Activated CD8-positive, alpha-beta memory T cell treated with anti-CD3 and anti-CD28 coated beads, Interleukin-2, amount 50 U/mL, for 1 hour (primary cell): ENCODE results near the gene SLC52A1.
"Not testable (repeated sequence)": the region's sequence is repeated elsewhere in the genome, so short reads cannot be mapped to it uniquely, and the experiment has no call there.

Experiments
- DNase-seq: peaks from one replicate; pipeline ENCODE4 v3.0.0-alpha.2; 2020; ENCODE audit errors: extremely low read depth

The SLC52A1 gene

DNA sequence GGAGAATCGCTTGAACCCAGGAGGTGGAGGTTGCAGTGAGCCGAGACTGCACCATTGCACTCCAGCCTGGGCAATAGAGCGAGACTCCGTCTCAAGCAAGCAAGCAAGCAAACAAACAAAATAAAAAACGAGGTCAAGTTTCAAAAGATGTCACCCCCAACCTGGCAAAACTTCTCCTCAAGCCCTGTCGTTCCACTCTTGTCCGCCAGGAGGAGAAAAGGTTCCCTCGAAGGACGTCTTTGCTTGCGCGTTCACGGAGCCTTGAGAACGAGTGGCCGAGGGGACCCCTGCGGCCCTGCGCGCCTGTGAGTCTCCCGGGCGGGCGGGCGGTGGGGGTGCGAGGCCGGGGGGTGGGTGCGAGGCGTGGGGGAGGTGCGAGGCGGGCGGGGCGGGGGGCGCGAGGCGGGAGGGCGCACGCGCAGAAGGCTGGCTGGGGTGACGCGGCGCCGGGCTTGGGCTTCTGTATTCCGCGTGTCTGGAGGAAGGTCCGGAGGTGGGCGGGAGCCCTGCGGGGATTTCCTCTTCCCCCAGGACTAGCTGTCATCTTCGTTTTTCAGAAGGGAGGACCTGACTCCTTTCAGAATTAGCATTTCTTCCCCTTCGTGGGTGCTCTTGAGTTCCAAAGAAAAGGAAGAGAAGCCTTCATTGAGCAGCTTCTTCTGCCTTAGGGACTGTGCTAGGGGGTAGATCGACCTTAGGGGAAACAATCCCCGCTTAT lies 3.7 kb downstream of the SLC52A1 start:
- DNase-seq = peak; percentile 47

GRCh38 chr17:5030168-5030567 lies 5.1 kb downstream of the SLC52A1 start:
- not testable (repeated sequence) for DNase-seq

- no peak for DNase-seq
Observed at GRCh38 chr17:5027916-5028315, 7.3 kb downstream of the SLC52A1 start.

GRCh38 chr17:5027299-5027698 lies 7.9 kb downstream of the SLC52A1 start:
- DNase-seq = no peak

DNA sequence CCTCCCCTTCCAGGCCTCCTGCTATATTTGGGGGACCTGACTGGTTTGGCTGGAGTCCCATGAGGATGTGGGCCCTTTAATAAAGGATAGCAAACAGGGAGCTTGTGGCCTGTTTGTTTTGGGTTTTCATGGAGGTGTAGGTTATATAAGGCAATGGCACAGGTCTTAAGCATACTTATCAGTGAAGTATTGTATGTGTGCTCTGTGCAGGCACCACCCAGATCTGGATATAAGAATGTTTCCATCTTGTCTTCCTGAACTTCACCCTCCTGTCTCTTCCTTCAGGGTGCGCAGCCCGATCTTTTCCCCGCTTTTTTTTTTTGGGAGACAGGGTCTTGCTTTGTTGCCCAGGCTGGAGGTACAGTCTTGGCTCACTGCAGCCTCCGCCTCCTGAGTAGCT lies 10.6 kb downstream of the SLC52A1 start:
- no peak for DNase-seq

GRCh38 chr17:5023588-5024147 lies 11.6 kb downstream of the SLC52A1 start:
- no peak for DNase-seq

- DNase-seq = no peak
Observed at GRCh38 chr17:5022171-5022711, 13.0 kb downstream of the SLC52A1 start.

DNA sequence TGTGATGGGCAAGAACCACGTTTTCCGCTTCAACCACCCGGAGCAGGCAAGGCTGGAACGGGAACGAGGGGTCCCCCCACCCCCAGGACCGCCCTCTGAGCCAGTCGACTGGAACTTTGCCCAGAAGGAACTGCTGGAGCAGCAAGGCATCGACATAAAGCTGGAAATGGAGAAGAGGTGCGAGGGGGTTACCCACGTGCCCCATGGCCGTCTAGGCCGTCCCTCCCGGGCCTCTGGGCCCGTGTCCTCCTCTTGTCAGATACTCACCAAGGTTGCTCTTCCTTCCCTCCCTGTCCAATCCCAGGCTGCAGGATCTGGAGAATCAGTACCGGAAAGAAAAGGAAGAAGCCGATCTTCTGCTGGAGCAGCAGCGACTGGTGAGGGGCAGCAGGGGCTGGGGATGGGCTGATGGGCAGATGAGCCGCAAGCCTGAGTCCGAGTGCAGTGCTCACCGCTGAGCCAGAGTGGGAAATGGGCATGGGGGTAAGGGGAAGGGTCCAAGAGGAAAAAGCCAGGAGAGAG lies 14.7 kb downstream of the SLC52A1 start:
- no peak for DNase-seq

GRCh38 chr17:5019475-5019956 lies 15.7 kb downstream of the SLC52A1 start:
- no peak for DNase-seq

DNA sequence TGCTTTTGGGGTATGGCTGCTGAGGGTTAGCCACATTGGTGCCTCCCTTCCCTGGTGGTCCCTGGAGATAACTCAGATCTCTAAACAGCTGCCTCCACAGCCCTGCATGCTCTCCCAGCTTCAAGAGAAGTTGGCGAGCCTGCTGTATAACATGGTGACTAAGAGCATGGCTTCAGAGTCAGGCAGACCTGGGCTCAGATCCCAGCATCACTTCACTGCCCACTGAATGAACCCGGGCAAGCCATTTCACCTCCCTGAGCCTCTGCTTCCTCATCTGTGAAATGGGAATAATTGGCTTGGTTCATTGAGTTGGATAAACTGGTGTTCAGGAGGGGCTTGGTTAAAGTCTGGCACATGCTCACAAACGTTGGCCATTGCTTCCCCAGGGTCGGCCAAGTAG lies 20.9 kb downstream of the SLC52A1 start:
- no peak for DNase-seq

DNA sequence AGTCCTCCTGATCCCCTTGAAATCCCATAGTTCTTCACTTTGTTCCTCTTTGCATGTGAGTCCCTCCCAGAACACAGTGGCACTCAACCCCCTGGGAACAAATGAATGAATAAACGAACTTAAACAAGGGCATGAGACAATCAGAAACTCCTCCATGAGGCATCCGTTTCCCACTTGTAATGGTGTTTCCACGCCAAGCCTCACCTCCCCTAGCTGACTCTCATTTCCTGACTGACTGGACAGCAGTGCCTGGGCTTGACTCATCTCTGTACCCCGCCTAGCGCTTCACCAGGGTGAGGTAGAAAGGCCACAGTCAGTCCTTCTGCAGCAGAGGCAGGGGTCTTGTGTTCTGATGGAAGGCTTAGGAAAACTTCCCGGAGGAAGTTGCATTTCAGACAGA lies 23.3 kb downstream of the SLC52A1 start:
- DNase-seq = no peak

DNA sequence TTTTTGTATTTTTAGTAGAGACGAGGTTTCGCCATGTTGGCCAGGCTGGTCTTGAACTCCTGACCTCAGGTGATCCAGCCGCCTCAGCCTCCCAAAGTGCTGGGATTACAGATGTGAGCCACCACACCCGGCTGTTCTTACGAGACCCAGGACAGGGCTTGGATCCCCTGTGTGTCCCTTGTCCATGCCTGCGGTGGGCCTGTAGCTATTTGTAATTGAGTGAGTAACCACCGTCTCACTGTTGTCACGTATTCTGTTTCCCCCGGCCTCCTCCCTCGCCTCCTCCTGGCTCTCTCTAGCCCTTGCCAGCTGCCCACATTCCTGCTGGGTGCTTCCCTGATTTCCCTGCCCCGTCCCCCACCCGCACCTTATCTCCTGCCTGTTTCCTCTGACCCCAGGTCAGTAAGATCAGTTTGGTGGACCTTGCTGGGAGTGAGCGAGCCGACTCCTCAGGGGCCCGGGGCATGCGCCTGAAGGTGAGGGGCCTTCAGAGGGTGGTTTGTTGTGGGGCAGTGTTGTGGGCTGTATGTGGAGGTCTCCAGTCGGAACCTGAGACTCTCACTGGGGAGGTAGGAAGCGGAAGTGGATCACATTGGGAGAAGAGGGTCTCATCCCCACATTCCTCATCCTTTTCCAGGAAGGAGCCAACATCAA lies 31.9 kb downstream of the SLC52A1 start:
- no peak for DNase-seq

- DNase-seq = no peak
Observed at GRCh38 chr17:5002121-5002788, 33.0 kb downstream of the SLC52A1 start.

DNA sequence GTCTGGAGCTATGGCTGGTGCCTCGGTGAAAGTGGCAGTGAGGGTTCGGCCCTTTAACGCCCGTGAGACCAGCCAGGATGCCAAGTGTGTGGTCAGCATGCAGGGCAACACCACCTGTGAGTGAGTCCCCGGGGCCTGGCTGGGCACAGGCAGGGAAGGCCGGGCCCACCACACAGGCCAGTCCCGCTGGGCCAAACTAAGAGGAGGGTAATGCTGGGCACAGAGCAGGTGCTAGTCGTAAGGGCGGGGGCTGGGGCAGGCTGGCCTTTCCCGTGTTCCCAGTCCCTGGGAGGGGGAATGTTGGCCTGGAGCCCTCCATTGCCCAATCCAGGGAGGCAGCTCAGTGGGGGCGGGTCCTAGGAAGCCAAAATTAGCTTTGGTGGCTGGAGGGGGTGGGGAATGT lies 35.0 kb downstream of the SLC52A1 start:
- DNase-seq = no peak

DNA sequence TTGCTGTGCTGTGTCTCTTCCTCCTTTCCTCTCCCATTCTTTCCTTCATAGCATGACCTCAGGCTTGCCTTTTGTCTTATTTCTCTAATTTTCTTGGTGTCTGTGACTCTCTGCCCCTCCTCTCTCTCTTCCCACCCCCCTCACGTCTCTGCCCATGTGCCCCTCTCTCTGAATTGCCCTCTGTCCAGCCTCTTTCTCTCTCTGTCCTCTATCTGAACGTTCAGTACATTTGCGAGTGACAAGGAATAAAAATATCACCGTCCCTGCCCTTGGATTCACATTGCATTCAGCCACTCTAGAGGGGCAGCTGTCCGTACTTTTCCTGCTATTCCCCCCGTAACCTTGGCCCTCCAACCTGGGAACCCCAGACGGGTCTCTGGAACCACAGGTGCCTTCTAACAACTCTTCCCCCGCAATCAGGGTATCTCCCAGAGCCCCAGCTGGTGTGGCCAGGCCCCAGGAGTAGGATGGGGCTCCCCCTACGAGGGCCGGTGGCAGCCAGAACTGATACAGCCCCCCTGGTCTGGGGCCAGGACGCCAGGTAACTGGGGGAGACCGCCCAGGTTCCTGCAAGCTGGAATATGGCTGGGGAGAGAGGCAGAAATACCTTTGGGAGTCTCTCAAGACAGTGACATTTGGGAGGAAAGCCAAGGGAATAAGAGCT lies 35.7 kb downstream of the SLC52A1 start:
- DNase-seq = no peak

GRCh38 chr17:4998732-4999429 lies 36.3 kb downstream of the SLC52A1 start:
- no peak for DNase-seq

DNA sequence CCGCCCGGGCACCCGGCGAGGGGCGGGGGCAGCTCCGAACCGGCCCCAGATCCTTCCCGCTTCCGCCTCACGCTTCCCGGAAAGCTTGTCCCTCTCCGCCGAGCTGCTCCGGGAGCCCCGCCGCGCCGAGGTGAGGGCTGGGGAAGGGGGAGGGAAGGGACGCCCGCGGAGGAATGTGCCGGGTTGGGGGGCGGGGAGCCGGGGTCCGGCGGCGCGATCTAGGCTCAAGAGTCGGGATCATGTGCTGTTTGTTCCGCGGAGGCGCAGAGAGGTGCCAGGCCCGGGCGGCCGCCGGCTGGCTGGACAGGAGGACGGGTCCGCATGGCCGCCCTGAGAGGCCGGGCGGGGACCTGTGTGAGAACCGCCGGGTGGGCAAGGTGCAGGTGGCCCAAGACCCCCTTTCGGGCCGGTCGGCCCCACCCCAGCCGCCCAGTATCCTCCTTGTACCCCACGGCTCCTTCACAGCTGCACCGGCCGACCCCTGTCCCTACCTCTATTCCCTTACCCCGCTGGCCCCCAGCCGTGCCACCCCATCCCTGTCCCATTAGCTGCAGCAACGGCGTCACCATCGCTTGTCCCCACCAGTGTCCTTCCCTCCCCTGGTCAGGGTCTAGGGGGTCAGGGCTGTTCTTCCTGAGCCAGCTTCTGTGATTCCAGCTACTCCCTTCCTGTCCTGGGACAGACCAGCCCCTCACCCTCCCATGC lies 37.0 kb downstream of the SLC52A1 start:
- DNase-seq = no peak

DNA sequence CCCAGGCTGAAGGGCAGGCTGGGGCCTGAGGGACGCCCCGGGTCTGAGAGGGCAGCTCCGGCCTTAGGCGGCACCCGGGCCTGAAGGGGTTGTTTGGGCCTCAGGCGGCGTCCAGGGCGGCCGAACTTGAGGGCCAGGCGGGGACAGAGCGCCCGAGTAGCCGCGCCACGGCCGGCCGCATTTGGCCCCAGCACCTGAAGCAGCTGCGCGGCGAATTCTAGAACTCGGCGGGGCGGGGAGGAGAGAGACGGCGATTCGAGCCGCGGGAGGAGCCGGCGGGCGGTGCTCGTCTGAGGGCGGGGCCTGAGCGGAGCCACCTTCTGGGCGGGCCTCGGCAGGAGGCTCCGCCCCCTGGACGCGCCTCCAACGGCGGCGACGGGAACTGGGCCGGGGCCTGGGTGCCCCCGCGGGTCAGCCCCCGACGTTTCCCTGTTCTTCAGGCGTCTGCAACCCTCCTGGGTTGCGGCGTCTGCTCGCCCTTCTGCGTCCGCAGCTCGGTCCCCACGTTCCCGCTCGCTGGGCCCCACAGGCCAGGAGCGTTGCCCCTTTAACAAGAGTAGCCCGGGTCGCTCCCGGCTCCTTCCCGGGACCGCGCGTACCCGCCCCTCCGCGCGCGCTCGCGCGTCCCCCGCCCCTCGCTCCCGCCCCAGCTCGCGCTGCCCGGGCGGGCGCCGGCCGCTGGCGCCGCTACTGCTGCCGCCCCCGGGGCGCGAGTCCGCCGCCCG lies 37.8 kb downstream of the SLC52A1 start, which contains the start of the genes INCA1 and KIF1C:
Gene INCA1, minus strand, starts transcription at position 221 of the 725 bp plus-strand sequence. CDS start 3,085 bp downstream, outside the sequence.
Gene KIF1C, plus strand, starts transcription at position 649 of the 725 bp plus-strand sequence. CDS start 2,297 bp downstream, outside the sequence.
- DNase-seq = peak; percentile 64

- DNase-seq = no peak
Observed at GRCh38 chr17:4994081-4994595, 41.1 kb downstream of the SLC52A1 start.
